HG03571 (cell line): ENCODE results near the gene CDH12.

Experiments used
- ATAC-seq: cut with Tn5 transposase; IDR thresholded peaks from one replicate; pipeline ENCODE4 v1.9.1; 2021; ENCODE audit not compliant: unreplicated experiment

The CDH12 gene

DNA sequence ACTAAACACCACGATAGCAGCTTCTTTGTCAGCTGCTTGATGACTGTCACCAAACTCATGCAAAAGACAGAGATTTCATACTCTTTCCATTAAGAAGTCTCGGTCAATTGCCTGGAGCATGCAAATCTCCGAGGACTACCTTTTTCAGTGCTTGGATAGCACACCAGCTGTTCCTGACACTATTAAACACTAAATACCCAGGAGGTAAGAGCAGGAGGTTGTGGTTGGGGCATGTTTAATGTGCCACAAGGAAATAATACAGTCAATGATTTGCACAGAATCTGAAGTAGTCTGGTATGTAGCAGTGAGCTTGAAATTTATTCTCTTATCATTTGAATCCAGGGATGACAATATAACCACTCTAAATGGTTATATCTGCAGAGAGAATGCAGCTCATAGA is 996.2 kb downstream of the CDH12 start:
- no peak for ATAC-seq

DNA sequence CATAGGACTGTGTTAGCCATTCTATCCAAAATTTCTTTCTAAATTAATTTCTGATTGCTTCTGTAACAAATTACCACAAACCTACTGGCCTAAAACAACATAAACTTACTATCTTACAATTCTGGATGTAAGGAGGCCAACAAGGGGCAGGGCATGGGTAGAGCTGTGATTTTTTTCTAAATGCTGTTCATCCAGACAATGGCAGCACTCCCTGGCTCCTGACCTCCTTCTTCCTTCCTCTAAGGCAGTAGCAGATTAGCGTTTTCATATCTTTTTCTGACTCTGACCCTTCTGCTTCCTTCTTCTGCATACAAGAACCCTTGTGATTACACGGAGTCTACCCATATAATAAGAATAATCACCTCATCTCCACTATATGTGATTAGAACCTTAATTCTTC is 1005.8 kb downstream of the CDH12 start:
- ATAC-seq, result no peak

DNA sequence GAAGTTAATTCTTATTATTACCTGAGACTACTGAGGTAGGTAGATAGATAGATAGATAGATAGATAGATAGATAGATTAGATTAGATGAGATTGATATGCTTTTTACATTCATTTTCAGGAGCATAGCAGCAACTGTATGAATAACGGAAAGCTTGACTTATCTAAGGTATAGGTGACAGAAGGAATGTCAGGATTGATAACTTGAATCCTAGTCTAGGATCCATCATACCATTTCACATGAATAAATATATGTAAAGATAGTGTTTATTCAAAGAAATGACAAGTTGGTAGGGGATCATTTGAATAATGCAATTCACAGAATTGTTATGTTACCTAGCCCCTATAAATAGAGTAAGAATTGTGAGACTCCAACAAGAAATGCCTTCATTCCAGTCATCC is 1008.2 kb downstream of the CDH12 start:
- ATAC-seq, result no peak

DNA sequence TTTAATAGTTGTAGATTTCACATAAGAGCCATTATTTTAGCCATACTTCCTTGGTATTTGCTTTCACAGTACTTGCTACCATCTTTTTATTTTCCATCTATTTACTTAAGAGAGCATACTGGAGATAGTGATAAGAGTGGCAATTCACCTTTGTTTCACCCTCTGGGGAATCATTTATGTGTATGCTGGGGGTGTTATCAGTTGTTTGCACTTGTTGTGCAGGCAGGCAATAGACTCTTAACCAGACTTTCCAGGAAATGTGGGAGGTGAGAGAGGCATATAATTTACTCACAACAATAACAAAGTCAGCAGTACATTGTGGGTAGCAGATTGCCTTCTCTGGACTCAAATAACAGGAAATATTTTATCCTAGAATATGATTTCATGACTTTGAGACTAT is 1018.3 kb downstream of the CDH12 start:
- ATAC-seq, result no peak

DNA sequence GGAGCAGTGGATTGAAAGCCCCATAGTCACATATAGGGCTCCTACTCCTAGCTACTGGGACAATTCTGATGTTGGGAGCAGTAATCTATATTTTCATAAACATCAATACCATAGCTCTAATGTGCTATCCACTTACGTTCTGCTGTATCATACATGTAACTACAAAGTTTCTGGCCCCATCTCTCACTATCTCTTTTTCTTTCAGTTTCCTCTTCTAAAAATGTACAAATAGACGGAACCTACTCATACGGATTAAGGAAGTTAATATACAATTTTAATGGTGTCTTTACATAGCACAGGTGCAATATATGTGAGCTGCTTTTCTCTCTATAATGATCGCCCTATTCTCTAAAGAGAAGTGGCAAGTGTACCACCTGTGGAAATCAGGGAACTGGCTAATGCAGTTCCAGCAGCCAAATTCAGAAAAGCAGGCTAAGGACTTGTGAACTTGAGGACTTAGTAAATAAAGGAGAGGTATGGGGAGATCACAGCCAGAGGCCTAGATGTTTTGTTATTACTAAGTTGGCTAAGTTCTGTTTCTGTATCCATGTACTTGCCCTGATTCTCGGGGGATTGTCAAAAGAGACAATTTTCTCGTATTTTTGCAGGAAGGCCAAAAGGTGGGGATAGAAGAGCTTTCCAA is 1021.9 kb downstream of the CDH12 start:
- ATAC-seq, result peak; percentile 91

DNA sequence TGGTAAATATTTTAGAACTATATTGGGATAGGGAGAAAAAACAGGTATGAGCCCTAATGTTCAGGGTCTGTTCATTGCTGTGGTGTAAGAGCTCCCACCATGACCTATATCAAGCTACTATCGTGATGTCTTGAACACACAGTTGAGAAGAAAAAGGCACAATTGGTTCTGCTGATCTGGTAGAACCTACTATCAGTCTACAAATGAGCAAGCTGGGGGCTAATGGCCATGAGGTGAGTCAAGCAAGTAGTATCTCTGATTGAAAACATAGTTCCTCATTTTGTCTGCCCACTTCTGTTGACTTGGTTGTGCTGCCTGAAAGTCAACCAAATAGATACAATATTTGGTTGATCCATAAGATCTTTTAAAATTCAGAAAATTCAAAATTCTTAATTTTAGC is 1026.3 kb downstream of the CDH12 start:
- no peak for ATAC-seq

DNA sequence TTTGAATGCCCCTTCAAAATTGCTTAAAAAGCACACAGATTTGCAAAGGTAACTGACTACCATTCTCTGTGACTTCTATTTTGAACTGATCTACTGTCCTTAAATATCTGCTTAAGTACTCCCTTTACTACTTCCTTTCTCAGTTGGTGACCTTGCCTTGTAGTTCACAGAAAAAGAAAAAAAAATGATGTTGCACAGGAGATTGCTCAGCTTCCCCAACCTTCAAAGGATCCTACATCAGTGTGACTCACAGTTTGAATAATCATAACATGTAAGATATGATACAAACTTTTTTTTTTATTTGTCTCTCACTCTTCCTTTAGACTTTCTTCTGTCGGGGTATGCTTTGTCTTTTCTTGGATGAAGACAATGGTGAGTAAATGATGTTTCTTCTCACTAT is 1029.6 kb downstream of the CDH12 start:
- no peak for ATAC-seq

DNA sequence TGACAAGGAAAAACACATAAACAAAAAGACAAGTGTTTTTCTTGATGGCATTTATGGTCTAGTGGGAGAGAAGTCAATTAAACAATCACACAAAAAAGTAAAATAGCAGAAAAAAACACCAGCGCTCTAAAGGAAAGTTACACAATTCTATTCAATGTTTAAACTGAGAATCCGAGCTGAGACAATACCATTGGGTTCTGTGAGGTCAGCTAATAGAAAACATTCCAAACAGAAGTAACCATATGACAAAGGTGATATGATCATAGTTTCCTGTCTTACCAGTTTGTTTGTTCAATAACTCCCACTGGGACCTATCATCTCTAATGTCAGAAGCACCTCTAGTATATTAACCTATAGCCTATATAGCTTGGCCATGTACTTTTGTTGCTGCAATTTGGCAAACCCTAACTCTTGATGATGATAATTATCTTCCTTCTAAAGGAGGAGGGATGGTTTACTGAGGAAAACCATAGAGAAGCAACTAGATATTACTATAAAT is 1030.0 kb downstream of the CDH12 start:
- no peak for ATAC-seq

DNA sequence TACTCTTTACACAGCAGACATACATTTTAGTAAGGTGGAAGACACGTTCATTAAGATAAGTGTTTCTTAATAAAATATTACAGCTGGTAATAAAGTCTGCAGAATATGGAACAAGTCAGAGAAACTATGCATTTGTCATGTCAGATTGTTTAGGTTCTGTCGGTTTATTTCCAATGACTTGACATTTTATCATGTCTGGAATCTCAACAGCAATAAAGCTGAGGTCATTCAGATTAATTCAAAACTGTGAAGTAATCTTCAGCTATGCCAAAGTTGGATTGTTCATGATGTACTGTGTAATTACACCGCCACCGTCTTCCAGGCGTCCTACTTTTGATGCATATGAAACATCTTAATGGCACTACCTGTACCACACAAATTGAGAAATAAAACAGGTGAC is 1032.6 kb downstream of the CDH12 start:
- no peak for ATAC-seq

DNA sequence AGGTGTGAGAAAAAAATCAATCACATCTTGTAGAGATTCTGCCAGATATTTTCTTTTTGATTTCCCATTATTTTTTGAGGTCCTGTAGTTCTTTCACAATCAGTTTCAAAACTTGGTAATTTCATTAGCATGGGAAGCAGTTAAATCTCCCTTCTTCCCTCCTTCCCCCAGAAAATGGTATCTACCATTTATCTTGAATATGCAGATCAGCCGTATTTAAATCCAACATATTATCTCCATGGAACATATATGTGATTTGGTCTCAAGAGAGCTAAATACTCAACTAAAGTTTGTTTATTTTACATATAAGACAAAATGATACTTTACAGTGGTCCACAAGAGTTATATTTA is 1034.8 kb downstream of the CDH12 start:
- no peak for ATAC-seq

DNA sequence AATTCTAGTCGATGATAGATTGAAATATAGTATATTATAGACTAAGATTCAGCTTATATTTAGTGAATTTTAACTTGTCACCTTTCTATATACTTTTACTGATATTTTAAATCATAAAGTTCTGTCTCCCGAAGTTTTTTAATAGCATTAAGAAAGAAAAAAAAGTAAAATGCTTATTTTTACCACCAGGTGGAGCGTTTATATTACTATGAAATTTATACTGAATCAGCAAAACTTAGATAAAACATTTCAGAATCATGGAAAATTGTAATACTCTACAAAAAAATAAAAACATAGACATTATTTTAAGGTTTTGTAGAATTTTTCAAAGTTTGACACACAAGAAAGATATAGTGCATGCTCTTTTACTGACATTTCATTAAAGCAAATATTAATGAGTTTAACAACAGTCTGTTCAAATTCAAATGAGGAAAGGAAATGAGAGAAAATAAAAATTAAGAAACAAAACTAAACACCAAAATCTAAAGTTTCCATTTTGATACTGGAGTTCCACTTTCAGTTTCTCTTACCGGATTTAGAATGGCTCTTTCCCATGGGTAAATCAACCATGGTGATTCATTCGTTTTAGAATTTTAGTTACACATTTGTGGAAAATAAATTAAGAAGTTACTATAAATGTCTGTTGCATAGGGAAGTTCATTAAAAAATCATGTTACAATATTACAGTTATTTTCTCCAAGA is 1035.3 kb downstream of the CDH12 start:
- no peak for ATAC-seq

DNA sequence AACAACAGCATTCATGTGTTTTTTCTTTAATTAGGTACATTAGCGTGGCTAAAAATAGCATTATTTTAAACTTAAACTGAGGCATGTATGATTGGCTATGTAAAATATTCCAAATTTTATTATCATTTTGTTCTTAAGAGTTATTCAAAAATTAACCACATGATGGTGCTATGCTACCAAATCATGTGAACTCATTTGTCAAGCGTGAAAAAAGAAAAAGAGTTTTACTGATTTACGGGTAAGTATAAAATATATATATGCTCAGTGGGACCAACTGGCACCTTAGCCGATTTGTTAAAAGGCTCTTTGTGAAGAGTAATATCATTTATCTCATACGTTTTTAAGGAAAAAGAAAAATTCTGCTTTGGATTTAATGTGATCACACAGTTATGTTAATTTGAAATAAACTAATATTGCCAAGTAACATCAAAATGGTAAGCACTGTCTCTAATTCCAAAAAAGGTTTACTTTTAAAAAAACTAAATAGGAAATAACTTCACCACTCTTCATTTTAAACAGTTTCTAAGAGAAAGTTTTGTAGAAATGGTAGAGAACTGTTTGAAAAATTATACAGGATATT is 1042.3 kb downstream of the CDH12 start:
- ATAC-seq, result no peak

DNA sequence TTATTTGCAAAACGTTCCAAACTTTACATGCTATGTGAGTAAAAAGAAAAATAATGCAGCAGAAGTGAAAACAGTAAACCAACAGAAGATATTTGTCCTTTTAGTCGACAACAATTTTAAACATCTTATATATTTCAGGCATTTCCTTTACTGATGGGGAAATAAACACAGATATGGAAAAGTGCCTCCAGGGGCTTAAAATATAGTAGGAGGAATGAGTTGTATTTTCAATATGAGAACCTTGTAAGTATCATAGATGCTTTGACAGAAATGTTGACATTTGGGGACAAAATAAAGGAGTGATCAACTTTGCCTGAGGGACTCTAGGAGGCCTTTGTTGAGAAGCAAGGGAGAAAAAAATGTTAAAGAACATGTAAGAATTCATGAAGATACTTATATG is 1043.5 kb downstream of the CDH12 start:
- ATAC-seq, result no peak

DNA sequence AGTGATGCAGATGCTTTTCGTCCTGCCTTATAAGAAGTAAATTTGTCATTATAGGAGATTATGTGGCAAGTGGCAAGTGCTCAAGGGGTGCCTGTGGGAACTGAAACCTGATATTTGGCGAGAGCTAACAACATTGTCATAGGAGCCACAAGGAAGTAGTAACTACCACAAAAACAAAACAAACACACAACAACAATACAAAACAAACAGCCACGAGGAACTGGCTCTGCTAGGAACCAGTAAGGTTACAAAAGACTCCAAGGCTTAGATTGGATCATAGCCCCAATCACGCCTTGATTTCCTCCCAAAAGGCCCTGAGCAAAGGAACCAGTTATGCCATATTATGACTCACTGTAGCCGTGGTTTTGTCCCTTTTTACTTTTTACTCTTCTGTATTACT is 1045.2 kb downstream of the CDH12 start:
- no peak for ATAC-seq

DNA sequence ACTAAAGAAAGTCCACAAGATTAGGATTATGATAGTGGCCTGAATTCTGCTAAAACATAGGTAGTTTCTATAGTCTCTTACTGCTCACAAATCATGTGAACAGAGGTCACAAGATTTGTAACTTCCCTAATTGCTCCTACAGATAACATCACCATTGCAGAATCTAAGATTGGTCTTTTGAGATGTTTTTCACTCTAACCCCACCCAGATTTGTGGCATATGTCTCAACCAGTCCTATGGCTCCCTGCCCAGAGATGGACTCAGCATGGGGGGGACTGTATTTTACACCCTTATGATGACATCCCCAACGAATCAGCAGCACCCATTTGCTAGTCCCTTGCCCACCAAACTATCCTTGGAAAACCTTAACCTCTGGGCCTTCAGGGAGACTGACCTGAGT is 1046.2 kb downstream of the CDH12 start:
- no peak for ATAC-seq

DNA sequence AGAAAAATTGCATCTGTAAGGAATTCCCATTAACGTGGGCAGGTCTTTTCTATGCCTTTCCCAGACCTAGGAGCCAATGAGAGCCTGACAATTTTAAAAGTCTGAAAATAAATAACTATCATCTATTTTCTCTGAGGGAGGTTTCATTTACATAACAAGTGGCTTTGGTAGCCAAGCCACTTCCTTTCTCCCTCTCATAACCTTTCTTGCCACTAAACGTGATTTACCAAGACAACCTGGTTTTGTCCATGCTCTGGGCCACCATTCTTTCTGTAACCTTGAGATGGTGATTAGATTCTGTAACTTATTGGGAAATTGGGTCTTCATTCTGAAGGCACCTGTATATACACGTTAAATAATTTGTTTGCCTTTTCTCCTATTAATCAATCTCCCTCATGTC is 1046.9 kb downstream of the CDH12 start:
- no peak for ATAC-seq

DNA sequence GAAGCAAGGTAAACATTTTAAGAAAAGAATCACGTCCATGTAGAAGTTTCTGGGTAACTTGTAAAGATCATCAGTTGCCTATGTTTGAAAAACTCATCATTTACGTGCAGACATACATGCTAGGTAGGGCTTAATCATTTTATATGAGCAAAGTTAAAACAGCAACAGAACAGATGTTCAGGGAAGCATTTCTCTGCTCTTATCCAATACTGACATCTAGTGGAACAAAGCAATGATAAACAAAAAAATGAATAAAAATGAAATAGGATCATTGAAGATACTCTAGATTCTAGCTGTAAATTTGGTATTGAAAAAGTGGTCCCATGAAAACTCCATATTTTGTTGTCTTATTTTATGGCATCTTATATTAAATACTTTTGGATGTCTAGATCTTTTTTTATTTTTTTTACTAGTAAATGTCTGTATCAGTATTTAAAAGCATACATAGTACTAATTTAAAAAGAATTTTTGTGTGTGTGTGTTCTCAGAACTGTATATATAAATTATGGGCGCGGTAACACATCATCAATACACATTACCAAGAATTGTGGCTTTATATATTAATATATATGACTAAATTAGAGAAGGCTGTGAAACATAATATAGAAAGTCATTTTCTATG is 1050.2 kb downstream of the CDH12 start:
- no peak for ATAC-seq

DNA sequence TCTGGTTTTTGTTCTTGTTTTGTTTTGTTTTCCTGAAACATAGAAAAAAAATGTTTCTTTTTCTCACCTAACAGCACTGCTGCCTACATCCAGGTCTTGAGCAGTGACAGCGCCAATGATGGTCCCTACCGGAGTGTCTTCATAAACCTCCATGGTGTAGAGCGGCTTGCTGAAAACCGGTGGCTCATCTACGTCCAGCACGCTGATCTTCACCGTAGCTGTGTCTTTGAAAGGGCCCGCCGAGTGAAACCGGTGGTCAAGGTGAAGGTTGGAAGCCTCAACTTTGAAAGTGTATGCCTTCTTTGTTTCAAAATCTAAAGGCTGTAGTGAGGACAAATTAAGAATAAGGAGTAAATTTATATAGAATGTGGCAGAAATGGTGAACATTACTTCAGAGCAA is 1051.0 kb downstream of the CDH12 start:
- ATAC-seq, result no peak

DNA sequence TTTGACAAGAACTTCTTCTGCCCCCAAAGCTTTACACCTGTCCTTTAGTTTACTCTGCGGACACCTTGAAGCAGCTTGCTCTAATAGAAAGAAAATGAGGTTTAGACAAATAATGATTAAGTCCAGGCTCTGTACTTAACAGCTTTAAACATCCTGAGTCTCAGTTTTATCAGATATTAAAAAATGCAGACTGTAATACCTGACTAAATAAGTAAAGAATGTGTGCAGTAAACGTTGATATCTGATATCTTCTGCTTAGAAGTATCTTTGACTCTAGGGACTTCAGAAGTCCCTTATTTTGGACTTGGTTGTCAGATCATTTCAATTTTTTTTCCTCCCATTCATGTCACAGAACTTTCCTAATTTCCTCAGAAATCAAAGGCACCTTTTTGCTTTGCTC is 1060.4 kb downstream of the CDH12 start:
- no peak for ATAC-seq

DNA sequence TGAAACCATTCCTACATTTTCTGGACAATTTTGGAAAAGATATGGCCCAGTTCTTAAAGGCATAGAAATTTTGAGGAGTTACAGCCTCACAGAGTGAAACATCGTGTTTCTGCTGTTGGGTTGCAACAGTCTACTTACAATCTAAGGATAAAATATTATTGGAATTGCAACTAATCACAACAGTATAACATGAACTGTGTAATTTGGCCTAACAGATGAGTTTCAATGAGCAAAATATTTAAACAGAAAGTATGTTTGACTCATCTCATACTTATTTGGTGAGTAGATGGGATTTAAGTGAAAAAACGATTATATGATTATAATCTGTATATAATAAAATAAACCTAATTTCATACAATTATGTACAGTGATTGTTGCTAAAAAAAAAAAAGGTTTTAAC is 1061.8 kb downstream of the CDH12 start:
- no peak for ATAC-seq

DNA sequence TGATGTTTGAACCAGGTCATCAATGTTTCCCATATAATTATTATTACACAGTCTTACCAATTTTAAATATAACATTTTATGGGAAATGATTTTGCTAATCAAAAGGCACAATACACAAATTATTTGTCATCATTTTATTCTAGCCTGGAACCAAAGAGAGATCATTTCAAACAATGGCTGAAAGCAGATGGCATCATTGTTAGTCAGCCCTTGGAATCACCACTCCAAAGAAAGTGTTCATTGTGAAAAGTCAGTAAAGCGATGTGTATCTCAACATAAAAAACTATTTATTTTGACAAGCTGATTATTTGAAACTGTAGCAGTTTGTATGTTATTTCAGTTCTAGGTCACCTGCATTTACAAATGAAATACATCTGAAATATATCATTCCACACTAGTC is 1068.7 kb downstream of the CDH12 start:
- no peak for ATAC-seq

DNA sequence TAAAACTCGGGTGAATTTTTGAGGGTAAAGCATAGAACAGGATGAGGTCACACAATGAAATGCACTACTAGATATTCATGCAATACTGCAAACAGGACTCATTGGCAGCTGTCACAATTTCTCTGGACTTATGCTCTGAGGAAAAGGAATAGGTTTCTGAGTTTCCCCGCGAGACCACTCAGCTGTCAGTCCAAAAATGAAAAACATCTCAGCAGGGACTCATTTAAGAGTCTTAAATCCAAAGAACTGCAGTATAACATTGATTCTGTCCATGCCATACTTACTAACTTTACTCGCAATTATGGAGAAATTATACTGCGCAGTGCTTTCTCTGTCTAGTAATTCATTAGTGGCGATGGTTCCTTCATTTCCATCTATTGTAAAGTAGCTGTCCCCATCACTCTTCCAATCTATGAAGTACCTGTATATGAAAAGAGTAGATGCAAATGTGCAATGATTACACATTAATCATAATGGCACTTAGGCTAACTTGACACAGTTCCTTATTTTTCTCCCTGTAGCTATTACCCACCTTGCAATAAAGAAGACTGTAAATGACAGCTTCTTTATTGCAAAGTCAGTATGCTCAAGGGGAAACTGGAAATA is 1070.0 kb downstream of the CDH12 start:
- ATAC-seq, result no peak
